Osteoblast (primary cell): Measurements from ENCODE around the gene ACSM3. TPM values are rescaled to one million over a fixed set of nuclear protein-coding genes. Genes with fewer than 3 reads are reported as not detected.
A peak's percentile ranks its signal among the peaks of the same experiment; 100 is the strongest.

Experiments
- DNase-seq: peaks from one replicate; pipeline ENCODE4 v3.0.0; 2011; ENCODE audit warnings: low spot score, mixed read lengths; ENCODE audit not compliant: insufficient read length; ENCODE audit errors: missing footprints
- H2AFZ ChIP-seq: 2 replicates; pipeline ENCODE4 v1.6.0; 2011; ENCODE audit warnings: mild to moderate bottlenecking, low read length
- H3K27ac ChIP-seq: 2 replicates; pipeline ENCODE4 v1.5.1; 2011; ENCODE audit warnings: mild to moderate bottlenecking, low read depth, low read length, moderate library complexity
- H3K27me3 ChIP-seq: 2 replicates; pipeline ENCODE4 v1.6.0; 2012; ENCODE audit warnings: mild to moderate bottlenecking, control low read depth, inconsistent platforms, low read length, moderate library complexity; ENCODE audit not compliant: insufficient read depth
- H3K36me3 ChIP-seq: 2 replicates; pipeline ENCODE4 v1.5.1; 2011; ENCODE audit warnings: mild to moderate bottlenecking, low read length, control low read depth, moderate library complexity; ENCODE audit not compliant: insufficient read depth
- H3K4me1 ChIP-seq: 2 replicates; pipeline ENCODE4 v1.5.1; 2011; ENCODE audit warnings: mild to moderate bottlenecking, low read length, control low read depth, moderate library complexity; ENCODE audit not compliant: insufficient read depth
- H3K4me2 ChIP-seq: 2 replicates; pipeline ENCODE4 v1.6.0; 2011; ENCODE audit warnings: mild to moderate bottlenecking, low read length; ENCODE audit not compliant: insufficient read depth
- H3K4me3 ChIP-seq: fragments of 200-600 bp; sonication (generic); 3 replicates; pipeline ENCODE4 v1.5.1; 2012; ENCODE audit warnings: mild to moderate bottlenecking, low read length, inconsistent platforms; ENCODE audit not compliant: insufficient read depth
- H3K79me2 ChIP-seq: 2 replicates; pipeline ENCODE4 v1.6.0; 2012; ENCODE audit warnings: mild to moderate bottlenecking, low read length, control low read depth, inconsistent platforms; ENCODE audit not compliant: insufficient read depth
- H3K9me3 ChIP-seq: 2 replicates; pipeline ENCODE4 v1.5.1; 2011; ENCODE audit warnings: low read depth, low read length, control low read depth
- H4K20me1 ChIP-seq: 2 replicates; pipeline ENCODE4 v1.6.0; 2012; ENCODE audit warnings: mild to moderate bottlenecking, low read length, control low read depth; ENCODE audit not compliant: insufficient read depth
- CTCF ChIP-seq: IDR thresholded peaks from 2 replicates; pipeline ENCODE4 v1.5.1; 2011; ENCODE audit warnings: mild to moderate bottlenecking, low read depth, low read length, moderate library complexity; ENCODE audit errors: extremely low read depth
- total RNA-seq: library from RNA; depleted of rRNA; stranded (reverse); fragments of >200 nt; gene quantifications from 2 replicates; pipeline ENCODE4 v1.2.3, GENCODE V29; 2012

The ACSM3 gene
- total RNA-seq, 1 donor, result 1.1 TPM

- DNase-seq, result peak; percentile 37
These were observed 51.0 kb downstream of the ACSM3 start for GRCh38 chr16:20814784-20815183.

GRCh38 chr16:20818929-20819585 is 55.2 kb downstream of the ACSM3 start:
- H3K4me2 ChIP-seq, result no peak overlapping the region
- no peak for DNase-seq
- no peak overlapping the region for H2AFZ ChIP-seq
- H4K20me1 ChIP-seq, result no peaks in the 10 kb centered on the region
- no peaks in the 10 kb centered on the region for H3K9me3 ChIP-seq
- H3K4me1 ChIP-seq, result no peaks in the 10 kb centered on the region
- H3K27ac ChIP-seq, result no peak overlapping the region
- H3K4me3 ChIP-seq, result no peak overlapping the region
- no peak for TF ChIP-seq CTCF
- H3K79me2 ChIP-seq, result no peaks in the 10 kb centered on the region
- no peaks in the 10 kb centered on the region for H3K27me3 ChIP-seq
- H3K36me3 ChIP-seq, result peaks cover 32% of the 10 kb centered on the region

More at GRCh38 chr16:20814784-20815183, 51.0 kb downstream of the ACSM3 start:
- H3K4me1 ChIP-seq, result no peaks in the 10 kb centered on the region
- no peaks in the 10 kb centered on the region for H4K20me1 ChIP-seq
- H3K36me3 ChIP-seq, result peaks cover 31% of the 10 kb centered on the region
- no peak overlapping the region for H3K4me2 ChIP-seq
- H3K27ac ChIP-seq, result no peak overlapping the region
- no peak overlapping the region for H3K4me3 ChIP-seq
- H3K27me3 ChIP-seq, result no peaks in the 10 kb centered on the region
- peaks cover 7% of the 10 kb centered on the region for H3K79me2 ChIP-seq
- no peak overlapping the region for H2AFZ ChIP-seq
- no peak for TF ChIP-seq CTCF
- no peaks in the 10 kb centered on the region for H3K9me3 ChIP-seq

GRCh38 chr16:20821682-20822081 is 57.9 kb downstream of the ACSM3 start:
- H2AFZ ChIP-seq, result no peak overlapping the region
- no peak overlapping the region for H3K4me2 ChIP-seq
- no peaks in the 10 kb centered on the region for H3K4me1 ChIP-seq
- no peak for DNase-seq
- no peak overlapping the region for H3K4me3 ChIP-seq
- H3K27me3 ChIP-seq, result no peaks in the 10 kb centered on the region
- H3K9me3 ChIP-seq, result no peaks in the 10 kb centered on the region
- no peaks in the 10 kb centered on the region for H4K20me1 ChIP-seq
- H3K27ac ChIP-seq, result no peak overlapping the region
- no peak for TF ChIP-seq CTCF
- peaks cover 26% of the 10 kb centered on the region for H3K36me3 ChIP-seq
- H3K79me2 ChIP-seq, result no peaks in the 10 kb centered on the region

- DNase-seq, result no peak
- Histone ChIP-seq H3K4me3 (no peak overlapping the region), H3K36me3 (peaks cover 36% of the 10 kb centered on the region)
These were observed 58.9 kb downstream of the ACSM3 start for GRCh38 chr16:20822521-20823325.

More at GRCh38 chr16:20822521-20823325, 58.9 kb downstream of the ACSM3 start:
- H3K27me3 ChIP-seq, result no peaks in the 10 kb centered on the region
- no peak overlapping the region for H3K27ac ChIP-seq
- H3K4me2 ChIP-seq, result no peak overlapping the region
- no peaks in the 10 kb centered on the region for H3K9me3 ChIP-seq
- peak overlapping the region; percentile 10 for H2AFZ ChIP-seq
- H3K79me2 ChIP-seq, result no peaks in the 10 kb centered on the region
- TF ChIP-seq CTCF, result no peak
- no peaks in the 10 kb centered on the region for H3K4me1 ChIP-seq
- H4K20me1 ChIP-seq, result no peaks in the 10 kb centered on the region
